Upper lobe of left lung (tissue), 6 donors: ENCODE results near the gene SLC35G6. TPM values are rescaled to one million over a fixed set of nuclear protein-coding genes. Genes with fewer than 3 reads are reported as not detected.

Experiments
- ATAC-seq, 2 donors: fragments of 200-7000 bp; cut with Tn5 transposase; one replicate each; pipeline ENCODE4 v1.9.1; 2022; ENCODE audit warnings: mild to moderate bottlenecking in 2 of 2, moderate library complexity in 2 of 2; ENCODE audit not compliant: low FRiP score in 2 of 2
- DNase-seq, 2 donors: peaks; one replicate each; pipeline ENCODE4 v3.0.0-alpha.2; 2019 to 2020
- H3K27ac ChIP-seq, 4 donors: fragments of 200-600 bp; sonication (generic); one replicate each; pipeline ENCODE4 v1.5.1; 2016 to 2019
- H3K27me3 ChIP-seq, 4 donors: fragments of 200-600 bp; sonication (generic); one replicate each; pipeline ENCODE4 v1.5.1; 2017 to 2019
- H3K36me3 ChIP-seq, 4 donors: fragments of 200-600 bp; sonication (generic); one replicate each; pipeline ENCODE4 v1.5.1; 2016 to 2019
- H3K4me1 ChIP-seq, 4 donors: fragments of 200-600 bp; sonication (generic); one replicate each; pipeline ENCODE4 v1.5.1; 2018 to 2019
- H3K4me3 ChIP-seq, 4 donors: fragments of 200-600 bp; sonication (generic); one replicate each; pipeline ENCODE4 v1.5.1; 2017 to 2019; ENCODE audit warnings: mild to moderate bottlenecking in 2 of 4, moderate library complexity in 1 of 4
- H3K9me3 ChIP-seq, 4 donors: fragments of 200-600 bp; sonication (generic); one replicate each; pipeline ENCODE4 v1.5.1; 2018 to 2019
- CTCF ChIP-seq, 6 experiments: fragments of 450-650 bp in 4 of 6; fragments of 200-600 bp in 2 of 6; sonication (generic) in 2 of 6; IDR thresholded peaks; one replicate each; pipeline ENCODE4 v1.5.1; 2016 to 2019; ENCODE audit warnings: antibody characterized with exemption in 6 of 6
- EP300 ChIP-seq, 4 donors: sonication (generic); formaldehyde crosslinking; IDR thresholded peaks; one replicate each; pipeline ENCODE4 v1.5.1; 2017; ENCODE audit warnings: antibody characterized with exemption in 4 of 4, control low read depth in 2 of 4
- POLR2A ChIP-seq, 4 donors: fragments of 450-650 bp; IDR thresholded peaks; one replicate each; pipeline ENCODE4 v1.5.1; 2016 to 2017; ENCODE audit warnings: antibody characterized with exemption in 4 of 4, mild to moderate bottlenecking in 2 of 4
- POLR2AphosphoS5 ChIP-seq, 2 donors: sonication (generic); formaldehyde crosslinking; IDR thresholded peaks; one replicate each; pipeline ENCODE4 v1.5.1; 2017; ENCODE audit warnings: antibody characterized with exemption in 2 of 2
- WGBS, 2 donors: methylation state at CpG; one replicate each; pipeline ENCODE4 v1.1.5; 2017 to 2018; 5-methylcytosine and 5-hydroxymethylcytosine counted together
- total RNA-seq, 6 donors: library from RNA; depleted of rRNA in 4 of 6; stranded (reverse); fragments of >200 nt in 4 of 6; gene quantifications; one replicate each; pipeline versions ENCODE4 v1.1.0 to v1.2.1, GENCODE V29; 2016 to 2021
- donor health status: DM: no; HTN: no; CAD: no; lungs with moderate emphysema.
- donor health status: DM: no; HTN: yes; CAD: no; lungs with severe emphysema.

Gene SLC35G6
- total RNA-seq, 6 donors from 2014 or later = not detected

GRCh38 chr17:7475764-7476422, 5.4 kb upstream of the SLC35G6 start:
- ATAC-seq = peak in 1 of 2 donors; percentile 61
- 53 to 58% methylated on average over 15 of the region's 15 CpGs for WGBS, 2 donors
- Histone ChIP-seq H3K4me1 (peaks cover 43 to 77% (median 49%) of the 10 kb centered on the region in 4 donors), H3K27me3 (no peaks in the 10 kb centered on the region), H3K4me3 (no peak overlapping the region), H3K27ac (peak overlapping the region; percentile 97 to 99 (median 98)), H3K9me3 (no peaks in the 10 kb centered on the region), H3K36me3 (no peaks in the 10 kb centered on the region)
- peak in 1 of 2 donors; percentile 78 for DNase-seq
- TF ChIP-seq EP300 (IDR thresholded peaks at IDR 0.05) (peak in 1 of 4 donors; percentile 58), CTCF (IDR thresholded peaks at IDR 0.05) (no peak), POLR2AphosphoS5 (IDR thresholded peaks at IDR 0.05) (peak; percentile 18 to 70), POLR2A (IDR thresholded peaks at IDR 0.05) (peak in 1 of 4 donors; percentile 33)

- WGBS, 2 donors = 39 to 46% methylated on average over 3 of the region's 3 CpGs
- Histone ChIP-seq H3K9me3 (no peaks in the 10 kb centered on the region), H3K4me1 (peaks cover 39 to 75% (median 49%) of the 10 kb centered on the region in 4 donors), H3K36me3 (no peaks in the 10 kb centered on the region), H3K4me3 (no peak overlapping the region), H3K27ac (peak overlapping the region; percentile 97 to 99 (median 98)), H3K27me3 (no peaks in the 10 kb centered on the region)
- ATAC-seq (no peak), DNase-seq (no peak)
- TF ChIP-seq POLR2AphosphoS5 (IDR thresholded peaks at IDR 0.05) (no peak), POLR2A (IDR thresholded peaks at IDR 0.05) (no peak), EP300 (IDR thresholded peaks at IDR 0.05) (no peak), CTCF (IDR thresholded peaks at IDR 0.05) (no peak)
Observed at GRCh38 chr17:7476494-7476893, 4.8 kb upstream of the SLC35G6 start.

- peak in 1 of 2 donors; percentile 3 for ATAC-seq
- peak overlapping the region; percentile 97 to 99 (median 98) for H3K27ac ChIP-seq
Observed at GRCh38 chr17:7476951-7477350, 4.3 kb upstream of the SLC35G6 start.

GRCh38 chr17:7477392-7478275, 3.6 kb upstream of the SLC35G6 start:
- 10 to 20% methylated on average over 25 to 26 of the region's 26 CpGs for WGBS, 2 donors
- ATAC-seq (peak; percentile 38 to 81), DNase-seq (peak; percentile 54 to 64)
- Histone ChIP-seq H3K27ac (peak overlapping the region; percentile 97 to 99 (median 98)), H3K27me3 (no peaks in the 10 kb centered on the region), H3K9me3 (no peaks in the 10 kb centered on the region), H3K4me3 (peak overlapping the region; percentile 62 to 94 (median 86)), H3K4me1 (peaks cover 39 to 65% (median 42%) of the 10 kb centered on the region in 4 donors), H3K36me3 (no peaks in the 10 kb centered on the region)
- TF ChIP-seq CTCF (IDR thresholded peaks at IDR 0.05) (peak in 1 of 6 experiments; percentile 3), POLR2AphosphoS5 (IDR thresholded peaks at IDR 0.05) (peak in 1 of 2 donors; percentile 7), EP300 (IDR thresholded peaks at IDR 0.05) (no peak), POLR2A (IDR thresholded peaks at IDR 0.05) (peak in 2 of 4 donors; percentile 20 to 65)

More at GRCh38 chr17:7476951-7477350, 4.3 kb upstream of the SLC35G6 start:
- H3K27me3 ChIP-seq = no peaks in the 10 kb centered on the region
- H3K4me1 ChIP-seq = peaks cover 39 to 70% (median 45%) of the 10 kb centered on the region in 4 donors
- H3K4me3 ChIP-seq = peak overlapping the region in 2 of 4 donors; percentile 88 to 94
- DNase-seq = no peak
- 68 to 92% methylated on average over 2 to 5 of the region's 5 CpGs for WGBS, 2 donors
- TF ChIP-seq POLR2A (IDR thresholded peaks at IDR 0.05) (no peak), POLR2AphosphoS5 (IDR thresholded peaks at IDR 0.05) (no peak), EP300 (IDR thresholded peaks at IDR 0.05) (no peak), CTCF (IDR thresholded peaks at IDR 0.05) (no peak)
- H3K36me3 ChIP-seq = no peaks in the 10 kb centered on the region
- H3K9me3 ChIP-seq = no peaks in the 10 kb centered on the region
